ENCODE results near the gene CDC20. TPM values are rescaled to one million over a fixed set of nuclear protein-coding genes. Genes with fewer than 3 reads are reported as not detected.

The CDC20 gene
- total and polyA plus RNA-seq, 2 of the 8 experiments (the other 6 are each of a cell fraction or from before 2014, with no cell fraction given) = 214 to 221 TPM

GRCh38 chr1:43388613-43389012 lies 29.8 kb downstream of the CDC20 start:
- ChIA-PET POLR2A (ENCODE audit: partially characterized antibody) (interaction anchor here (0.7 to 5.2 kb wide), 13 partner anchors 8 to 170 kb away, joined by 3 to 38 read pairs (median 4); partner anchors contain the start of genes CDC20 and ELOVL1), CTCF (ENCODE audit: partially characterized antibody) (interaction anchor here (0.6 to 1.9 kb wide), 8 partner anchors 12 to 145 kb away, joined by 3 to 6 read pairs (median 3); partner anchors contain the start of gene ELOVL1)
- peak overlapping the region in 3 of 4 experiments; percentile 78 to 87 (median 83); a peak in 7 of 8 replicates for H3K4me3 ChIP-seq (ENCODE audit: extremely low read depth in 1 of 4, insufficient read depth in 2 of 4, low read depth in 3 of 4, low read length in 4 of 4)
- no peak overlapping the region for H4K5ac ChIP-seq (ENCODE audit: insufficient read length, low read depth, low read length)
- no peak overlapping the region for H3K23ac ChIP-seq (ENCODE audit: insufficient read length)
- H3K36me3 ChIP-seq (ENCODE audit: control insufficient read depth in 2 of 4, insufficient read depth in 4 of 4, low read length in 3 of 4) = peaks cover 7 to 44% (median 30%) of the 10 kb centered on the region in 4 experiments
- no peak overlapping the region for H2AFZ ChIP-seq (ENCODE audit: low read length)
- peaks cover 1 to 4% of the 10 kb centered on the region in 2 experiments for H4K20me1 ChIP-seq (replicated peaks in 1 of 2; ENCODE audit: control insufficient read depth in 1 of 2, insufficient read depth in 2 of 2, low read length in 2 of 2)
- peaks cover 2% of the 10 kb centered on the region; the same call in 1 of the 2 replicates for H3K79me1 ChIP-seq (ENCODE audit: low read depth, low read length)
- H4K91ac ChIP-seq (replicated peaks; ENCODE audit: insufficient read length, low read length) = no peak overlapping the region
- H3K18ac ChIP-seq (ENCODE audit: extremely low read depth, low read length) = no peak overlapping the region
- no peak overlapping the region for H2BK120ac ChIP-seq (replicated peaks; ENCODE audit: low read depth, low read length)
- no peak overlapping the region for H2BK20ac ChIP-seq (ENCODE audit: low read length)
- H3K4ac ChIP-seq (replicated peaks; ENCODE audit: insufficient read length, low read depth, low read length) = no peak overlapping the region
- no peak overlapping the region for H2BK12ac ChIP-seq (ENCODE audit: low read depth, low read length)
- peaks cover 3% of the 10 kb centered on the region for H3K23me2 ChIP-seq (ENCODE audit: low read depth, low read length)
- H3K27ac ChIP-seq (ENCODE audit: low read depth, low read length) = no peak overlapping the region
- no peaks in the 10 kb centered on the region for H3K9me3 ChIP-seq (ENCODE audit: insufficient read depth in 2 of 2, low read depth in 1 of 2, low read length in 1 of 2)
- H2AK5ac ChIP-seq (ENCODE audit: low read depth, low read length) = no peak overlapping the region
- H3K4me2 ChIP-seq (ENCODE audit: insufficient read depth in 1 of 2, low read depth in 2 of 2, low read length in 2 of 2) = peak overlapping the region; percentile 78 to 92
- 78% methylated on average over 3 of the region's 3 CpGs; no CpG with 5 or more reads in 1 of the 2 experiments for WGBS, 2 experiments (ENCODE audit: extremely low coverage in 1 of 2, insufficient coverage in 1 of 2, insufficient read length in 1 of 2, insufficient replicate concordance in 2 of 2, low coverage in 1 of 2, low lambda C conversion rate in 2 of 2, missing lambda C conversion rate in 1 of 2)
- H4K8ac ChIP-seq (ENCODE audit: extremely low read depth, insufficient read depth, low read length) = no peak overlapping the region; the same call in 1 of the 2 replicates
- H2BK15ac ChIP-seq (ENCODE audit: low read length) = no peak overlapping the region
- H3K56ac ChIP-seq (replicated peaks; ENCODE audit: insufficient read length, low read depth, low read length) = no peak overlapping the region
- DNase-seq (ENCODE audit: low read depth in 1 of 2, low spot score in 2 of 2) (no peak), FAIRE-seq (no peak)
- no peak overlapping the region for H3K14ac ChIP-seq (ENCODE audit: insufficient read length)
- no peaks in the 10 kb centered on the region for H3K27me3 ChIP-seq (replicated peaks in 1 of 4; ENCODE audit: control insufficient read depth in 3 of 4, extremely low read depth in 1 of 4, insufficient read depth in 3 of 4, low read length in 3 of 4)
- peaks cover 7 to 20% of the 10 kb centered on the region in 2 experiments; a peak in 3 of 4 replicates for H3K79me2 ChIP-seq (ENCODE audit: control insufficient read depth in 1 of 2, insufficient read depth in 2 of 2, low read length in 2 of 2)
- H3K4me1 ChIP-seq (replicated peaks in 1 of 4; ENCODE audit: control insufficient read depth in 3 of 4, insufficient read depth in 4 of 4, low read length in 3 of 4) = peaks cover 0 to 8% (median 4%) of the 10 kb centered on the region in 4 experiments; a peak in 4 of 7 replicates
- H2BK5ac ChIP-seq (ENCODE audit: low read depth, low read length) = no peak overlapping the region
- H3K9ac ChIP-seq (replicated peaks in 1 of 4; ENCODE audit: extremely low read depth in 1 of 4, low read depth in 3 of 4, low read length in 3 of 4) = peak overlapping the region in 2 of 4 experiments; percentile 68 to 82; a peak in 3 of 7 replicates
- no peak for TF ChIP-seq ASH2L (IDR thresholded peaks at IDR 0.05; ENCODE audit: low read length)
- TF ChIP-seq, protein P1, sequence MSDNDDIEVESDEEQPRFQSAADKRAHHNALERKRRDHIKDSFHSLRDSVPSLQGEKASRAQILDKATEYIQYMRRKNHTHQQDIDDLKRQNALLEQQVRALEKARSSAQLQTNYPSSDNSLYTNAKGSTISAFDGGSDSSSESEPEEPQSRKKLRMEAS (IDR thresholded peaks at IDR 0.05) = no peak

Measured in H1 (cell line).